ENCODE results near the gene ZHX3.

ZHX3 gene

DNA sequence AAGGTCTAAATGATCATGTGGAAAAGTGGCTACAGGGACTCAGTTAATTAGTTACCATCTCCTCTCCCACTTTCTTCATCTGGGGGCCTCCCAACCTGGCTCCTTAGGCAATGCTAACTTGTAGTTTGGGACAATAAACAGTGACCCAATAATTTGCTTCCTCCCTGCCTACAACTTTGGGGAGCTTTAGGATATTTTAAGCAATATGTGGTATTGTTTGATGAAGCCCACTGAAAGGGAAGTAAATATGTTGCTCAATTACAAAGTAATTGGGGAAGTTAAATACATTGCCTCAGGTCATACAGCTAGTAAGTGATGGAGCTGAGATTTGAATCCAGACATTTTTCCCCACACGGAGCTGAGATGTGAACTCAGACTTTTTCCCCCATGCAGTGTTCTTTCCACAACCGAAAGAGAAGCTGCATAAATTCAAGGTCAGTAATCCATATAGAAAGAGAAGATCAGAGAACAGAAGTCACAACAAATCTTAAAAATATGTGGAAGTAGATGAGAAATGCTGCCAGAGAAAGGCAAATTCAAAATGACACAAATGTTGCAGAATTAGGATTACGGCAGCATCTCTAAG, 26.6 kb downstream of the ZHX3 start:
- no peak overlapping the region for H3K4me3 ChIP-seq (ENCODE audit: low read depth, low read length)
- TF ChIP-seq, protein P1, sequence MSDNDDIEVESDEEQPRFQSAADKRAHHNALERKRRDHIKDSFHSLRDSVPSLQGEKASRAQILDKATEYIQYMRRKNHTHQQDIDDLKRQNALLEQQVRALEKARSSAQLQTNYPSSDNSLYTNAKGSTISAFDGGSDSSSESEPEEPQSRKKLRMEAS (IDR thresholded peaks at IDR 0.05; ENCODE audit: low read depth, low read length), result no peak
- TF ChIP-seq CTCF (IDR thresholded peaks at IDR 0.05; ENCODE audit: low read depth, low read length), result no peak
- TF ChIP-seq MYC (IDR thresholded peaks at IDR 0.05; ENCODE audit: low read depth, low read length), result no peak
- TF ChIP-seq POLR2A (IDR thresholded peaks at IDR 0.05; ENCODE audit: extremely low read depth, insufficient read length), result no peak
- peak; percentile 50 for DNase-seq (ENCODE audit: low read depth)

DNA sequence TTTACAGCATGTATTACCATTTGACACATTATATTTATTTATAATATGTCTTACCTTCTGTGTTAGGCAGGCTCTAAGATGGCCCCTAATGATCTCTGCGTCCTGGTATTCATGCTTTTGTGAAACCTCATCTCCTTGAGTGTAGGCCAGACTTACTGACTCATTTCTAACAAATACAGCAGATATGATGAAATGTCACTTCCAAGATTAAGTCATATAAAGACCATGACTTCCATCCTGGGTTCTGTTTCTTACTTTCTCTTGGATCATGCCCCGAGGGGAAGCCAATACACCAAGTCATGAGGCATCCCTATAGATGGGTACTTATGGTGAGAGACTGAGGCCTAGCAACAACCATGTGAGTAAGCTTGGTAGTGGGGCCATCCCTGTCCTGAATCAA, 30.2 kb downstream of the ZHX3 start:
- TF ChIP-seq MYC (IDR thresholded peaks at IDR 0.05; ENCODE audit: low read depth, low read length), result no peak

GRCh38 chr20:41286240-41286851, 31.2 kb downstream of the ZHX3 start:
- H3K4me3 ChIP-seq (ENCODE audit: low read depth, low read length), result no peak overlapping the region
- no peak for TF ChIP-seq POLR2A (IDR thresholded peaks at IDR 0.05; ENCODE audit: extremely low read depth, insufficient read length)
- TF ChIP-seq MYC (IDR thresholded peaks at IDR 0.05; ENCODE audit: low read depth, low read length), result no peak
- TF ChIP-seq, protein P1 (IDR thresholded peaks at IDR 0.05; ENCODE audit: low read depth, low read length), result no peak
- TF ChIP-seq CTCF (IDR thresholded peaks at IDR 0.05; ENCODE audit: low read depth, low read length), result no peak
- no peak for DNase-seq (ENCODE audit: low read depth)

More for the DNA sequence above, 30.2 kb downstream of the ZHX3 start:
- H3K4me3 ChIP-seq (ENCODE audit: low read depth, low read length), result no peak overlapping the region
- DNase-seq (ENCODE audit: low read depth), result no peak

DNA sequence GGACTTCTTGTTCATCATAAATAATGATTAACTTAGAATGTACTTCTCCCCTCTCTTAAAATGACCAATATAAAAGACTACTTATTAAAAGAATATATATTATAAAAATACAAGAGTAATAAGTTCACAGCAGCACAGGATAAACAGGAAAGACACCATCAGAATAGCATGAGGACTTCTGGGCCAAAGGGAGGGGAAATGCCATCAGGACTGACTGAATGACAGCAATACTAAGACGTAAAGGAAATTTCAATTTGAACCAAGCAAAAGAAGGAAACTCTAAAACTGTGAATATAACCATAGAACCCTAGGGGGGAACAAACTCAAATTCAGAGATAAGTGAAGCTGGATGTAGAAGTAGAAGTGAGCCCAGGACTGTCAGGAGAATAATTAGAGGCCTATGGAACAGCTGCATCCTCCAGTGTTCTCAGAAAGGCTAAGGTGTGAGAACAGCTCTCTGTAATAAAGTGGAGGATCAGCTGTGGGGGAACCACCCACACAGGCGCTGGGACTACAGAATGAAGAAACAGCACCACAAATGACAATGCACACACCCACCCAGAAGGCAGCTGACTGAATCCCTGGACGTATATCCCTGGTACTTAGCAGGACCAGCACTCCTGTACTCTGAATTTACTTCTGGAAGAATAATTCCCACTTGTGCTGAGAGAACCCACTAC, 37.8 kb downstream of the ZHX3 start:
- no peak overlapping the region for H3K4me3 ChIP-seq (ENCODE audit: low read depth, low read length)
- TF ChIP-seq, protein P1 (IDR thresholded peaks at IDR 0.05; ENCODE audit: low read depth, low read length), result no peak
- TF ChIP-seq POLR2A (IDR thresholded peaks at IDR 0.05; ENCODE audit: extremely low read depth, insufficient read length) (no peak), CTCF (IDR thresholded peaks at IDR 0.05; ENCODE audit: low read depth, low read length) (no peak), MYC (IDR thresholded peaks at IDR 0.05; ENCODE audit: low read depth, low read length) (no peak)
- DNase-seq (ENCODE audit: low read depth), result no peak

DNA sequence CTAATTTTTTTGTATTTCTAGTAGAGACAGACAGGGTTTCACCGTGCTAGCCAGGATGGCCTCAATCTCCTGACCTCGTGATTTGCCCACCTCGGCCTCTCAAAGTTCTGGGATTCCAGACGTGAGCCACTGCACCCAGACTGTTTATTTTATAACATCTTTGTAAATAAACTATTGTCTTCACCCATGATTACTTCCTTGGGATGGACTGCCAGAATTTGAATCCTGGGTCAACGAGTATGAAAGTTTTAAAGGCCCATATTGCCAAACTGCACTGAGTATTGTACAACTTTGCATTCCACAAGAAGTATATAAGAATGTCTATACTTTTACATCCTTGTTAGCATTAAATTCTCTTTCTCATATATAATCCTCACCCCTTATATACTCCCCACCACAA, 38.6 kb downstream of the ZHX3 start:
- DNase-seq (ENCODE audit: low read depth), result no peak
- TF ChIP-seq POLR2A (IDR thresholded peaks at IDR 0.05; ENCODE audit: extremely low read depth, insufficient read length) (no peak), CTCF (IDR thresholded peaks at IDR 0.05; ENCODE audit: low read depth, low read length) (no peak), MYC (IDR thresholded peaks at IDR 0.05; ENCODE audit: low read depth, low read length) (no peak)
- TF ChIP-seq, protein P1 (IDR thresholded peaks at IDR 0.05; ENCODE audit: low read depth, low read length), result no peak
- H3K4me3 ChIP-seq (ENCODE audit: low read depth, low read length), result no peak overlapping the region

- DNase-seq (ENCODE audit: low read depth), result no peak
Observed at GRCh38 chr20:41277049-41277448, 40.5 kb downstream of the ZHX3 start.

More at GRCh38 chr20:41277049-41277448, 40.5 kb downstream of the ZHX3 start:
- TF ChIP-seq, protein P1 (IDR thresholded peaks at IDR 0.05; ENCODE audit: low read depth, low read length), result no peak
- TF ChIP-seq POLR2A (IDR thresholded peaks at IDR 0.05; ENCODE audit: extremely low read depth, insufficient read length), result no peak
- TF ChIP-seq MYC (IDR thresholded peaks at IDR 0.05; ENCODE audit: low read depth, low read length), result no peak
- no peak for TF ChIP-seq CTCF (IDR thresholded peaks at IDR 0.05; ENCODE audit: low read depth, low read length)
- H3K4me3 ChIP-seq (ENCODE audit: low read depth, low read length), result no peak overlapping the region
